ENCODE data around the gene PGM2. TPM values are rescaled to one million over a fixed set of nuclear protein-coding genes. Genes with fewer than 3 reads are reported as not detected.

Gene PGM2
- total RNA-seq, 4 donors from 2014 or later = 37.4 to 45.6 (median 39.9) TPM

- Histone ChIP-seq H3K4me3 (no peak overlapping the region), H3K36me3 (no peaks in the 10 kb centered on the region), H3K27me3 (no peaks in the 10 kb centered on the region), H3K4me1 (no peaks in the 10 kb centered on the region), H3K9me3 (no peaks in the 10 kb centered on the region), H3K27ac (no peak overlapping the region)
- intact Hi-C loops (cut with DNase I; ENCODE audit: low total_unique reads) = loop anchor here (10.0 kb wide), 1 partner anchor 231 kb away; no protein-coding TSS in a partner anchor
- no peak for DNase-seq
- TF ChIP-seq POLR2A (IDR thresholded peaks at IDR 0.05) = no peak
- peak; percentile 62 to 69 (median 66) for TF ChIP-seq CTCF (IDR thresholded peaks at IDR 0.05)
These were observed 23.0 kb upstream of the PGM2 start for GRCh38 chr4:37803348-37803973.

GRCh38 chr4:37805091-37805490 lies 21.4 kb upstream of the PGM2 start:
- TF ChIP-seq POLR2A (IDR thresholded peaks at IDR 0.05) (no peak), CTCF (IDR thresholded peaks at IDR 0.05) (no peak)

GRCh38 chr4:37812713-37813112 lies 13.8 kb upstream of the PGM2 start:
- intact Hi-C loops (cut with DNase I; ENCODE audit: low total_unique reads) = no loop called here

More at GRCh38 chr4:37805091-37805490, 21.4 kb upstream of the PGM2 start:
- Histone ChIP-seq H3K4me3 (no peak overlapping the region), H3K4me1 (no peaks in the 10 kb centered on the region), H3K9me3 (no peaks in the 10 kb centered on the region), H3K27me3 (no peaks in the 10 kb centered on the region), H3K27ac (peak overlapping the region; percentile 38 to 41), H3K36me3 (no peaks in the 10 kb centered on the region)
- DNase-seq = no peak
- intact Hi-C loops (cut with DNase I; ENCODE audit: low total_unique reads) = loop anchor here (10.0 kb wide), 1 partner anchor 230 kb away; no protein-coding TSS in a partner anchor

GRCh38 chr4:37815591-37815990 lies 10.9 kb upstream of the PGM2 start:
- DNase-seq = no peak
- H3K27me3 ChIP-seq = no peaks in the 10 kb centered on the region
- TF ChIP-seq POLR2A (IDR thresholded peaks at IDR 0.05) (no peak), CTCF (IDR thresholded peaks at IDR 0.05) (no peak)
- H3K4me1 ChIP-seq = no peaks in the 10 kb centered on the region
- H3K36me3 ChIP-seq = no peaks in the 10 kb centered on the region
- intact Hi-C loops (cut with DNase I; ENCODE audit: low total_unique reads) = no loop called here
- no peak overlapping the region for H3K27ac ChIP-seq
- no peaks in the 10 kb centered on the region for H3K9me3 ChIP-seq
- H3K4me3 ChIP-seq = no peak overlapping the region

More at GRCh38 chr4:37812713-37813112, 13.8 kb upstream of the PGM2 start:
- no peak for TF ChIP-seq POLR2A (IDR thresholded peaks at IDR 0.05)
- TF ChIP-seq CTCF (IDR thresholded peaks at IDR 0.05) = no peak
- H3K9me3 ChIP-seq = no peaks in the 10 kb centered on the region
- no peak overlapping the region for H3K4me3 ChIP-seq
- no peak for DNase-seq
- no peaks in the 10 kb centered on the region for H3K27me3 ChIP-seq
- H3K36me3 ChIP-seq = no peaks in the 10 kb centered on the region
- H3K4me1 ChIP-seq = no peaks in the 10 kb centered on the region
- no peak overlapping the region for H3K27ac ChIP-seq

GRCh38 chr4:37816006-37816405 lies 10.5 kb upstream of the PGM2 start:
- H3K4me1 ChIP-seq = no peaks in the 10 kb centered on the region
- no peaks in the 10 kb centered on the region for H3K36me3 ChIP-seq
- H3K27ac ChIP-seq = no peak overlapping the region
- DNase-seq = no peak
- intact Hi-C loops (cut with DNase I; ENCODE audit: low total_unique reads) = no loop called here
- H3K9me3 ChIP-seq = no peaks in the 10 kb centered on the region
- no peak for TF ChIP-seq POLR2A (IDR thresholded peaks at IDR 0.05)
- TF ChIP-seq CTCF (IDR thresholded peaks at IDR 0.05) = no peak
- H3K4me3 ChIP-seq = no peak overlapping the region
- H3K27me3 ChIP-seq = no peaks in the 10 kb centered on the region
